Lower leg skin (tissue), 3 donors: ENCODE results near the gene CSNK1G3.

Experiments used
- POLR2A ChIP-seq, 2 donors: fragments of 450-650 bp; IDR thresholded peaks; one replicate each; pipeline ENCODE4 v1.6.1; 2016 to 2017; ENCODE audit warnings: antibody characterized with exemption in 2 of 2, mild to moderate bottlenecking in 1 of 2, moderate library complexity in 1 of 2
- TF ChIP-seq, protein P1 (sequence below), 3 donors: fragments of 450-650 bp; IDR thresholded peaks; one replicate each; pipeline ENCODE4 v1.5.1; 2016; ENCODE audit warnings: antibody characterized with exemption in 3 of 3, mild to moderate bottlenecking in 3 of 3, moderate library complexity in 2 of 3

DNA sequence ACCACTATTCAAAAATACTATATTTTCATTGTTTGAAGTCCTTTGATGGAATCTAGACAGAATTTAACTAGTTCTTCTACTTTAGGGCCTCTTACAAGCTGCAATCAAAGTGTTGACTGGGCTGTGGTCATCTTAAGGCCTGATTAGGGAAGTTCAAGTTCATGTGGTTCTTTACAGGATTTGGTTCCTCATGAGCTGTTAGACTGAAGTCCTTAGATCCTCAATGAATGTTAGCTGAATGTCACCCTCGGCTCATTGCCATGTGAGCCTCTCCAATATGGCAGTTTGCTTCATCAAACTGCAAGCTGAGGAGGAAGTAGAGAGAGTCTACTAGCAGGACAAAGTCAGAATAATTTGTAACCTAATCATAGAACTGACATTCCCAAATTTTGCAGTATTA is 135.1 kb downstream of the CSNK1G3 start:
- TF ChIP-seq, protein P1, sequence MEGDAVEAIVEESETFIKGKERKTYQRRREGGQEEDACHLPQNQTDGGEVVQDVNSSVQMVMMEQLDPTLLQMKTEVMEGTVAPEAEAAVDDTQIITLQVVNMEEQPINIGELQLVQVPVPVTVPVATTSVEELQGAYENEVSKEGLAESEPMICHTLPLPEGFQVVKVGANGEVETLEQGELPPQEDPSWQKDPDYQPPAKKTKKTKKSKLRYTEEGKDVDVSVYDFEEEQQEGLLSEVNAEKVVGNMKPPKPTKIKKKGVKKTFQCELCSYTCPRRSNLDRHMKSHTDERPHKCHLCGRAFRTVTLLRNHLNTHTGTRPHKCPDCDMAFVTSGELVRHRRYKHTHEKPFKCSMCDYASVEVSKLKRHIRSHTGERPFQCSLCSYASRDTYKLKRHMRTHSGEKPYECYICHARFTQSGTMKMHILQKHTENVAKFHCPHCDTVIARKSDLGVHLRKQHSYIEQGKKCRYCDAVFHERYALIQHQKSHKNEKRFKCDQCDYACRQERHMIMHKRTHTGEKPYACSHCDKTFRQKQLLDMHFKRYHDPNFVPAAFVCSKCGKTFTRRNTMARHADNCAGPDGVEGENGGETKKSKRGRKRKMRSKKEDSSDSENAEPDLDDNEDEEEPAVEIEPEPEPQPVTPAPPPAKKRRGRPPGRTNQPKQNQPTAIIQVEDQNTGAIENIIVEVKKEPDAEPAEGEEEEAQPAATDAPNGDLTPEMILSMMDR (IDR thresholded peaks at IDR 0.05): no peak
- TF ChIP-seq POLR2A (IDR thresholded peaks at IDR 0.05): no peak
